HEK293T (cell line): ENCODE data around the gene HNMT.

ENCODE experiments used
- CTCF ChIA-PET: fragments of 350-600 bp; formaldehyde crosslinking; extraction: SDS; loops from one replicate; lab custom pipeline; 2021; ENCODE audit warnings: antibody characterized with exemption, inconsistent platforms; lab: Yijun Ruan, JAX
- POLR2A ChIA-PET: fragments of 350-600 bp; formaldehyde crosslinking; extraction: SDS; loops from one replicate; lab custom pipeline; 2020; ENCODE audit warnings: antibody characterized with exemption, inconsistent platforms; lab: Yijun Ruan, JAX
- DNase-seq: peaks from one replicate; pipeline ENCODE4 v3.0.0; 2012; ENCODE audit warnings: mixed read lengths; ENCODE audit errors: extremely low spot score
- ARNT ChIP-seq: fragments of 450-650 bp; IDR thresholded peaks from 2 replicates; pipeline ENCODE4 v1.6.1; 2017; ENCODE audit warnings: mild to moderate bottlenecking
- BHLHE40 ChIP-seq: fragments of 450-650 bp; IDR thresholded peaks from 2 replicates; pipeline ENCODE4 v1.6.1; 2016; ENCODE audit warnings: mild to moderate bottlenecking, moderate library complexity, borderline replicate concordance
- CTBP1 ChIP-seq: fragments of 450-650 bp; IDR thresholded peaks from 2 replicates; pipeline ENCODE4 v1.6.1; 2016; ENCODE audit warnings: borderline replicate concordance
- ELF4 ChIP-seq: fragments of 450-650 bp; IDR thresholded peaks from 2 replicates; pipeline ENCODE4 v1.6.1; 2017; ENCODE audit warnings: antibody characterized with exemption
- FOXA1 ChIP-seq: fragments of 450-650 bp; IDR thresholded peaks from 2 replicates; pipeline ENCODE4 v1.6.1; 2016; ENCODE audit warnings: mild to moderate bottlenecking
- FOXK2 ChIP-seq: fragments of 450-650 bp; IDR thresholded peaks from 2 replicates; pipeline ENCODE4 v1.6.1; 2016; ENCODE audit warnings: mild to moderate bottlenecking
- FOXM1 ChIP-seq: fragments of 450-650 bp; IDR thresholded peaks from 2 replicates; pipeline ENCODE4 v1.6.1; 2017; ENCODE audit warnings: mild to moderate bottlenecking, borderline replicate concordance
- HDGF ChIP-seq: fragments of 450-650 bp; IDR thresholded peaks from 2 replicates; pipeline ENCODE4 v1.6.1; 2017; ENCODE audit warnings: antibody characterized with exemption, borderline replicate concordance
- L3MBTL2 ChIP-seq: fragments of 450-650 bp; conservative IDR thresholded peaks from 2 replicates; pipeline ENCODE4 v1.6.1; 2016; ENCODE audit warnings: mild to moderate bottlenecking
- LEF1 ChIP-seq: fragments of 450-650 bp; IDR thresholded peaks from 2 replicates; pipeline ENCODE4 v1.6.1; 2017; ENCODE audit warnings: mild to moderate bottlenecking, borderline replicate concordance
- NFRKB ChIP-seq: fragments of 450-650 bp; IDR thresholded peaks from 2 replicates; pipeline ENCODE4 v1.6.1; 2016; ENCODE audit warnings: mild to moderate bottlenecking, moderate library complexity
- PKNOX1 ChIP-seq: fragments of 450-650 bp; IDR thresholded peaks from 2 replicates; pipeline ENCODE4 v1.6.1; 2016
- SP1 ChIP-seq: fragments of 450-650 bp; IDR thresholded peaks from 2 replicates; pipeline ENCODE4 v1.6.1; 2017
- SUZ12 ChIP-seq: fragments of 450-650 bp; IDR thresholded peaks from 2 replicates; pipeline ENCODE4 v1.6.1; 2016; ENCODE audit warnings: mild to moderate bottlenecking
- TARDBP ChIP-seq: fragments of 450-650 bp; IDR thresholded peaks from 2 replicates; pipeline ENCODE4 v1.6.1; 2016
- ZNF384 ChIP-seq: fragments of 450-650 bp; IDR thresholded peaks from 2 replicates; pipeline ENCODE4 v1.6.1; 2016

The HNMT gene

GRCh38 chr2:137945229-137945628 lies 19.0 kb upstream of the HNMT start:
- POLR2A ChIA-PET, result no interaction called here
- CTCF ChIA-PET, result no interaction called here
- no peak for DNase-seq
- TF ChIP-seq L3MBTL2 (no peak), TARDBP (no peak), SP1 (no peak), ZNF384 (no peak)

DNA sequence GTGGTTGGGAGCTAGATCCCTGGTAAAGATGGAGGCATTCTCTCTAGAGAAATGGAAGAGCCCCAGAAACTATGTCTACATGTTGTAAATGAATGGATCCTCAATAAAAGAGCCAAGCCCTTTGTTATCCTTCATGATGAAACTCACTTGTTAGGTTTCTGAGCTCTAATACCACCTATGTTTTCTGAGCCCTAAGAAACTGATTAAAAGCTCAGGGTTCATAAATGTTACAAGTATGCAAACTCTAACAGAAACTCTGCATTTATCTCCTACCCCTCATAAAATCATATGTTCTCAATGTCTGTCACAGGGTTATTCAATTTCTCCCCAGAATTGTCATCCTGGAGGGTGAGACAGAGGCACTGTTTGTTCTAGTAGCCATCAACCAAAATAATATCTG lies 18.0 kb upstream of the HNMT start:
- POLR2A ChIA-PET, result no interaction called here
- TF ChIP-seq TARDBP (no peak), ELF4 (no peak), FOXK2 (no peak), FOXA1 (no peak), LEF1 (no peak), HDGF (no peak), L3MBTL2 (no peak), ZNF384 (no peak), FOXM1 (no peak), CTBP1 (no peak), BHLHE40 (no peak), SP1 (no peak)
- no peak for DNase-seq
- CTCF ChIA-PET, result interaction anchor here (0.6 kb wide), 1 partner anchor 270 kb away, joined by 3 read pairs; no protein-coding TSS in a partner anchor

DNA sequence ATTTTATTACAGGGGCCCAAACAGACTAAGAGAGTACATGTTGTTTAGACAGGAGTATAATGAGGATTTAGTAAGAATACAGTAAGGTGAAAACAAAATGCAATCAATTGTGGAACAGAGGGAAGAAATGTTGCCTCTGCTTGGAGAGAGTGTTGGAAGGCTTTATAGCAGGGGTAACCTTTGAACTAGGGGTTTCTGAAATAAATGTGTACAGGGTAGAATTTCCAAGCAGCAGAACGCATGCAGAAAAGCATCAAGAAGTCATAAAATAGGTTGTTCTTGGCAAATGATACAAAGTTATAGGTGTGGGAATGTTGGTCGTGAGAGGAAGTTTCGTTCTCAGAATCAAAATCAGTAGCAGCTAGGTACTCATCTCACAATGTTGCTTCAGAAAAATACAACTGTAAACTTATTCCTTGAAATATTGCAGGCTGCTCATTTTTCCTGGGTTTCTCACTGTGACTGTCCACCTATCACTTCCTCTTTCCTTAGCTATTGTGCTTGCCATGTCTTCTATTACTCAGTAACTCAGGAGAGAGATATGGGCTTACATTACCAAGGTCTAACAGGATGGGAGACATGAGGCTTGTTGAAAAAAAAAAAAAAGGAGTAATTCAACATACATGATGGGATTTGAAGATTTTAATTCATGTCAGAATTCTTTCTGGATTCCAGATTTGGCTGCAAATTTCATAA lies 17.1 kb upstream of the HNMT start:
- TF ChIP-seq SP1, result no peak
- TF ChIP-seq NFRKB, result no peak
- TF ChIP-seq HDGF, result no peak
- no peak for TF ChIP-seq PKNOX1
- no peak for TF ChIP-seq BHLHE40
- TF ChIP-seq FOXK2, result no peak
- TF ChIP-seq ARNT, result no peak
- TF ChIP-seq SUZ12, result no peak
- TF ChIP-seq CTBP1, result no peak
- TF ChIP-seq ZNF384, result no peak
- no peak for TF ChIP-seq LEF1
- TF ChIP-seq TARDBP, result no peak
- no peak for TF ChIP-seq ELF4

DNA sequence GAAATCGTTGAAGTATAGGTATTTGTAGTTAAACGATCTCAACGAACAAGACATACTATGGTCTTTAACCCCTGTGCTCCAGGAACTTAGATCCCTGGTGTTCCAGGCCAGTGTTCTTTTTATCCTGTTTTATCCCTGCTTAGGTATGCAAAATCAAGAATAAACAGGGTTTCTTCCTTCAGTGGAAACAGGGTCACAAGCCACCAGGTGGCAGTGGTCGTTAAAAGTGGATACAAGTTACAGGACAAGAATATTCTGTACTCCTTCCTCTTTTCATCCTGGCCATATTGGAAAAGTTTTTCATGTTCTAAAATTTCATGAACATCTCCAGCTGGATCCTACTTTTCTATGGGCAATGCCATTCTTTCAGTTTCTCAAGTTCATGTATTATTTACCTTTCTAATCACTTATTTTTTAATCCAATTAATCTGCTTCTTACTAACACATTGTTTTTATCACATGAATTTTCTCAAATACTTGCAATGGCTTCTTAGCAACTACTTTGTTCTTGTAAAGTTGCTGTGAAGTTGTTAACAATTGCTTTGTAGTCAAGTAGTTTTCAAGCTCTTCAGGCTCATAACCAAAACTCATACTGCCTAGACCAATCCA lies 16.4 kb upstream of the HNMT start:
- peak; percentile 51 for DNase-seq
- TF ChIP-seq ELF4 (no peak), ARNT (no peak)
- ChIA-PET POLR2A (no interaction called here), CTCF (interaction anchor here (0.6 to 0.8 kb wide), 3 partner anchors 12 to 93 kb away, joined by 3 read pairs; no protein-coding TSS in a partner anchor)

More for the DNA sequence above, 17.1 kb upstream of the HNMT start:
- POLR2A ChIA-PET, result no interaction called here
- CTCF ChIA-PET, result interaction anchor here (0.8 kb wide), 2 partner anchors 13 to 94 kb away, joined by 3 read pairs; no protein-coding TSS in a partner anchor
- DNase-seq, result no peak

GRCh38 chr2:137948894-137949293 lies 15.4 kb upstream of the HNMT start:
- ChIA-PET CTCF (interaction anchor here (1.0 kb wide), 1 partner anchor 878 kb away, joined by 3 read pairs; no protein-coding TSS in a partner anchor), POLR2A (no interaction called here)
- no peak for DNase-seq
- TF ChIP-seq ELF4 (no peak), FOXK2 (no peak), TARDBP (no peak), SUZ12 (no peak), HDGF (no peak), NFRKB (no peak), PKNOX1 (no peak), SP1 (no peak), ZNF384 (no peak), CTBP1 (no peak), LEF1 (no peak), FOXA1 (no peak), ARNT (no peak)

GRCh38 chr2:137950238-137950637 lies 14.0 kb upstream of the HNMT start:
- no peak for DNase-seq
- CTCF ChIA-PET, result no interaction called here
- POLR2A ChIA-PET, result no interaction called here
- TF ChIP-seq HDGF, result no peak
- no peak for TF ChIP-seq CTBP1
- TF ChIP-seq SP1, result no peak
- TF ChIP-seq FOXK2, result no peak
- TF ChIP-seq L3MBTL2, result no peak
- TF ChIP-seq SUZ12, result no peak
- TF ChIP-seq FOXM1, result no peak
- TF ChIP-seq BHLHE40, result no peak
- no peak for TF ChIP-seq ZNF384
- TF ChIP-seq NFRKB, result no peak
- no peak for TF ChIP-seq ARNT
- TF ChIP-seq TARDBP, result no peak
- no peak for TF ChIP-seq ELF4
- no peak for TF ChIP-seq PKNOX1
- TF ChIP-seq LEF1, result no peak
- TF ChIP-seq FOXA1, result no peak
